Measurements from ENCODE around the gene HOXB1. TPM values are rescaled to one million over a fixed set of nuclear protein-coding genes. Genes with fewer than 3 reads are reported as not detected.
A peak's percentile ranks its signal among the peaks of the same experiment; 100 is the strongest.

HOXB1 gene
- total and polyA plus RNA-seq, 2 donors (not counting 3 experiments of a cell fraction or from before 2014, with no cell fraction given), result not detected

- Histone ChIP-seq H3K9me1 (replicated peaks; ENCODE audit: control insufficient read depth, extremely low read depth, insufficient read depth, low read length) (no peaks in the 10 kb centered on the region), H3K4me2 (ENCODE audit: insufficient read depth, low read length) (peak overlapping the region; percentile 89), H3K9ac (replicated peaks; ENCODE audit: extremely low read depth, insufficient read depth, low read length) (peak overlapping the region; percentile 74), H3K27me3 (ENCODE audit: control insufficient read depth in 2 of 2, insufficient read depth in 2 of 2, low read length in 2 of 2) (no peaks in the 10 kb centered on the region), H3K4me3 (replicated peaks in 1 of 3; ENCODE audit: insufficient read depth in 1 of 3, low read depth in 1 of 3, low read length in 3 of 3) (peak overlapping the region; percentile 69 to 86 (median 70)), H2AFZ (ENCODE audit: low read depth, low read length) (no peak overlapping the region), H3K79me2 (ENCODE audit: control insufficient read depth, insufficient read depth, low read length) (peaks cover 93% of the 10 kb centered on the region), H4K20me1 (replicated peaks; ENCODE audit: control insufficient read depth, extremely low read depth, insufficient read depth, low read length) (no peaks in the 10 kb centered on the region), H3K9me3 (replicated peaks; ENCODE audit: control insufficient read depth, insufficient read depth, low read length) (no peaks in the 10 kb centered on the region), H3K36me3 (ENCODE audit: control insufficient read depth in 2 of 2, extremely low read depth in 1 of 2, insufficient read depth in 2 of 2, low read length in 2 of 2) (peaks cover 0 to 3% of the 10 kb centered on the region in 2 experiments), H3K27ac (ENCODE audit: insufficient read depth, low read depth, low read length) (peak overlapping the region; percentile 66), H3K4me1 (ENCODE audit: control insufficient read depth, extremely low read depth, insufficient read depth, low read length) (peaks cover 76% of the 10 kb centered on the region)
- ChIA-PET POLR2A (no interaction called here), CTCF (interaction anchor here (1.0 to 2.4 kb wide), 2 partner anchors 21 to 28 kb away, joined by 3 to 9 read pairs; no protein-coding TSS in a partner anchor)
- FAIRE-seq (no peak), DNase-seq (ENCODE audit: low read depth, low spot score) (peak; percentile 49)
- intact Hi-C loops (cut with micrococcal nuclease) (no loop called here), dilution Hi-C loops (cut with MboI; ENCODE audit: extremely low pct_ligation_motif_present, low sequenced_read_pairs) (no loop called here)
- TF ChIP-seq EZH2 (IDR thresholded peaks at IDR 0.05; ENCODE audit: borderline replicate concordance, low read depth, low read length, severe bottlenecking), result no peak
- TF ChIP-seq, protein P1, sequence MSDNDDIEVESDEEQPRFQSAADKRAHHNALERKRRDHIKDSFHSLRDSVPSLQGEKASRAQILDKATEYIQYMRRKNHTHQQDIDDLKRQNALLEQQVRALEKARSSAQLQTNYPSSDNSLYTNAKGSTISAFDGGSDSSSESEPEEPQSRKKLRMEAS (IDR thresholded peaks at IDR 0.05; ENCODE audit: insufficient read depth, insufficient read length), result no peak
- TF ChIP-seq FOS (IDR thresholded peaks at IDR 0.05; ENCODE audit: borderline replicate concordance, insufficient read depth, low read length), result no peak
- TF ChIP-seq POLR2A (IDR thresholded peaks at IDR 0.05; ENCODE audit: low read depth, low read length), result peak; percentile 16
- no peak for TF ChIP-seq CTCF (IDR thresholded peaks at IDR 0.05; ENCODE audit: extremely low read depth in 1 of 2, insufficient read depth in 1 of 2, low read depth in 1 of 2, low read length in 2 of 2)
- TF ChIP-seq GATA2 (IDR thresholded peaks at IDR 0.05; ENCODE audit: insufficient read depth, insufficient read length, low read depth, low read length), result no peak
- peak; percentile 1 for TF ChIP-seq POLR2AphosphoS5 (IDR thresholded peaks at IDR 0.05; ENCODE audit: insufficient read depth, low read depth, low read length)
- no TSS peak for BruUV-seq (replicated peaks)
Measured at GRCh38 chr17:48576479-48577309, 45.9 kb upstream of the HOXB1 start.
